ENCODE results near the gene ANHX.

ANHX gene

GRCh38 chr12:133233006-133233405, 2.7 kb downstream of the ANHX start:
- TF ChIP-seq ZC3H10 (CRISPR knock-in tag; IDR thresholded peaks at IDR 0.05) (no peak), SNAI2 (CRISPR knock-in tag; IDR thresholded peaks at IDR 0.05) (no peak), OSR1 (CRISPR knock-in tag; IDR thresholded peaks at IDR 0.05) (no peak), ARNTL (CRISPR knock-in tag; IDR thresholded peaks at IDR 0.05; ENCODE audit: borderline replicate concordance, low read depth) (no peak), TSHZ2 (CRISPR knock-in tag; IDR thresholded peaks at IDR 0.05) (no peak), ZNF565 (CRISPR knock-in tag; conservative IDR thresholded peaks at IDR 0.05; ENCODE audit: low read depth) (no peak), ZNF70 (CRISPR knock-in tag; IDR thresholded peaks at IDR 0.05) (no peak), ZFP30 (CRISPR knock-in tag; IDR thresholded peaks at IDR 0.05) (no peak), CREB5 (CRISPR knock-in tag; IDR thresholded peaks at IDR 0.05; ENCODE audit: low read depth) (no peak), BACH2 (CRISPR knock-in tag; IDR thresholded peaks at IDR 0.05; ENCODE audit: borderline replicate concordance) (no peak), ZNF8 (CRISPR knock-in tag; IDR thresholded peaks at IDR 0.05) (no peak), CSDC2 (CRISPR knock-in tag; IDR thresholded peaks at IDR 0.05) (no peak), RARB (CRISPR knock-in tag; IDR thresholded peaks at IDR 0.05) (no peak), TOX (CRISPR knock-in tag; IDR thresholded peaks at IDR 0.05; ENCODE audit: borderline replicate concordance) (no peak), TCF4 (CRISPR knock-in tag; IDR thresholded peaks at IDR 0.05; ENCODE audit: borderline replicate concordance) (no peak), CSRNP3 (CRISPR knock-in tag; IDR thresholded peaks at IDR 0.05) (no peak), GLIS3 (CRISPR knock-in tag; IDR thresholded peaks at IDR 0.05) (no peak), ZFP3 (CRISPR knock-in tag; IDR thresholded peaks at IDR 0.05) (no peak)
- TF ChIP-seq, protein P1, sequence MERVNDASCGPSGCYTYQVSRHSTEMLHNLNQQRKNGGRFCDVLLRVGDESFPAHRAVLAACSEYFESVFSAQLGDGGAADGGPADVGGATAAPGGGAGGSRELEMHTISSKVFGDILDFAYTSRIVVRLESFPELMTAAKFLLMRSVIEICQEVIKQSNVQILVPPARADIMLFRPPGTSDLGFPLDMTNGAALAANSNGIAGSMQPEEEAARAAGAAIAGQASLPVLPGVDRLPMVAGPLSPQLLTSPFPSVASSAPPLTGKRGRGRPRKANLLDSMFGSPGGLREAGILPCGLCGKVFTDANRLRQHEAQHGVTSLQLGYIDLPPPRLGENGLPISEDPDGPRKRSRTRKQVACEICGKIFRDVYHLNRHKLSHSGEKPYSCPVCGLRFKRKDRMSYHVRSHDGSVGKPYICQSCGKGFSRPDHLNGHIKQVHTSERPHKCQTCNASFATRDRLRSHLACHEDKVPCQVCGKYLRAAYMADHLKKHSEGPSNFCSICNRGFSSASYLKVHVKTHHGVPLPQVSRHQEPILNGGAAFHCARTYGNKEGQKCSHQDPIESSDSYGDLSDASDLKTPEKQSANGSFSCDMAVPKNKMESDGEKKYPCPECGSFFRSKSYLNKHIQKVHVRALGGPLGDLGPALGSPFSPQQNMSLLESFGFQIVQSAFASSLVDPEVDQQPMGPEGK (CRISPR knock-in tag; IDR thresholded peaks at IDR 0.05; ENCODE audit: borderline replicate concordance), result no peak
- TF ChIP-seq, protein P2, sequence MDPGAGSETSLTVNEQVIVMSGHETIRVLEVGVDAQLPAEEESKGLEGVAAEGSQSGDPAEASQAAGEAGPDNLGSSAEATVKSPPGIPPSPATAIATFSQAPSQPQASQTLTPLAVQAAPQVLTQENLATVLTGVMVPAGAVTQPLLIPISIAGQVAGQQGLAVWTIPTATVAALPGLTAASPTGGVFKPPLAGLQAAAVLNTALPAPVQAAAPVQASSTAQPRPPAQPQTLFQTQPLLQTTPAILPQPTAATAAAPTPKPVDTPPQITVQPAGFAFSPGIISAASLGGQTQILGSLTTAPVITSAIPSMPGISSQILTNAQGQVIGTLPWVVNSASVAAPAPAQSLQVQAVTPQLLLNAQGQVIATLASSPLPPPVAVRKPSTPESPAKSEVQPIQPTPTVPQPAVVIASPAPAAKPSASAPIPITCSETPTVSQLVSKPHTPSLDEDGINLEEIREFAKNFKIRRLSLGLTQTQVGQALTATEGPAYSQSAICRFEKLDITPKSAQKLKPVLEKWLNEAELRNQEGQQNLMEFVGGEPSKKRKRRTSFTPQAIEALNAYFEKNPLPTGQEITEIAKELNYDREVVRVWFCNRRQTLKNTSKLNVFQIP (CRISPR knock-in tag; IDR thresholded peaks at IDR 0.05; ENCODE audit: borderline replicate concordance, low read depth), result no peak
- no peak for ATAC-seq

DNA sequence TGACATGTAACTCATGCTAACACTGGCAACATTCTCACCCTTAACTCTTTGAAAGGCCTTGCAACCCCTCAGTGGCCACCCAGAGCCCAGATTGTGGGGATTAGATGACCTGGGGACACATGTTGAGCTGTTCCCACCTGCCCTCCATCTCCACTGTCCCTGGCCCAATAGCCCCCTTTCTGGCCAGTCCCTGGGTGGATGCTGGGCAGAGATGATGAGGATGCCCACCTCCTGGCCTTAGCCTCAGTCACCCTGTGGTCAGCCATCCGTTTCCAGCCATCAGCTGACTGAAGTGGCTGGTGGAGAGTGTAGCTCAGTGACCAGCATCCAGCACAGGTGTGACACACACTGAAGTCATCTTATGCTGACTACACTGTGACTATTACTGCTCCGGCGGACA, 4.7 kb downstream of the ANHX start:
- no peak for ATAC-seq
- TF ChIP-seq TSHZ2 (CRISPR knock-in tag; IDR thresholded peaks at IDR 0.05), result no peak
- no peak for TF ChIP-seq ZNF70 (CRISPR knock-in tag; IDR thresholded peaks at IDR 0.05)
- TF ChIP-seq GLIS3 (CRISPR knock-in tag; IDR thresholded peaks at IDR 0.05), result no peak
- no peak for TF ChIP-seq CSRNP3 (CRISPR knock-in tag; IDR thresholded peaks at IDR 0.05)
- no peak for TF ChIP-seq CSDC2 (CRISPR knock-in tag; IDR thresholded peaks at IDR 0.05)
- no peak for TF ChIP-seq ZNF8 (CRISPR knock-in tag; IDR thresholded peaks at IDR 0.05)
- no peak for TF ChIP-seq BACH2 (CRISPR knock-in tag; IDR thresholded peaks at IDR 0.05; ENCODE audit: borderline replicate concordance)
- TF ChIP-seq, protein P2 (CRISPR knock-in tag; IDR thresholded peaks at IDR 0.05; ENCODE audit: borderline replicate concordance, low read depth), result no peak
- no peak for TF ChIP-seq ZC3H10 (CRISPR knock-in tag; IDR thresholded peaks at IDR 0.05)
- no peak for TF ChIP-seq TCF4 (CRISPR knock-in tag; IDR thresholded peaks at IDR 0.05; ENCODE audit: borderline replicate concordance)
- no peak for TF ChIP-seq ISL1 (CRISPR knock-in tag; IDR thresholded peaks at IDR 0.05)
- no peak for TF ChIP-seq TOX (CRISPR knock-in tag; IDR thresholded peaks at IDR 0.05; ENCODE audit: borderline replicate concordance)
- TF ChIP-seq ESRRG (CRISPR knock-in tag; IDR thresholded peaks at IDR 0.05), result no peak
- TF ChIP-seq OSR1 (CRISPR knock-in tag; IDR thresholded peaks at IDR 0.05), result no peak
- no peak for TF ChIP-seq CREB5 (CRISPR knock-in tag; IDR thresholded peaks at IDR 0.05; ENCODE audit: low read depth)
